Mucosa of stomach (tissue), 1 donor: ENCODE measurements around the gene SLC26A11.
"Not testable (repeated sequence)": the region's sequence is repeated elsewhere in the genome, so short reads cannot be mapped to it uniquely, and the experiment has no call there.

Source experiments
- H3K27me3 ChIP-seq: one replicate; pipeline ENCODE4 v1.7.0; 2013; ENCODE audit warnings: mild to moderate bottlenecking, low read length; ENCODE audit not compliant: control insufficient read depth, insufficient read depth
- H3K36me3 ChIP-seq: one replicate; pipeline ENCODE4 v1.7.0; 2013; ENCODE audit warnings: low read length; ENCODE audit not compliant: control insufficient read depth, insufficient read depth
- H3K4me1 ChIP-seq: one replicate; pipeline ENCODE4 v1.7.0; 2013; ENCODE audit warnings: mild to moderate bottlenecking, low read length; ENCODE audit not compliant: control insufficient read depth, insufficient read depth
- H3K4me3 ChIP-seq: one replicate; pipeline ENCODE4 v1.7.0; 2013; ENCODE audit warnings: low read length
- H3K9ac ChIP-seq: one replicate; pipeline ENCODE4 v1.7.0; 2013; ENCODE audit warnings: mild to moderate bottlenecking, low read length, moderate library complexity
- H3K9me3 ChIP-seq: one replicate; pipeline ENCODE4 v1.7.0; 2013; ENCODE audit warnings: mild to moderate bottlenecking, low read length, moderate library complexity; ENCODE audit not compliant: control insufficient read depth
- donor health status: Pancreatic carcinoma.

The SLC26A11 gene

DNA sequence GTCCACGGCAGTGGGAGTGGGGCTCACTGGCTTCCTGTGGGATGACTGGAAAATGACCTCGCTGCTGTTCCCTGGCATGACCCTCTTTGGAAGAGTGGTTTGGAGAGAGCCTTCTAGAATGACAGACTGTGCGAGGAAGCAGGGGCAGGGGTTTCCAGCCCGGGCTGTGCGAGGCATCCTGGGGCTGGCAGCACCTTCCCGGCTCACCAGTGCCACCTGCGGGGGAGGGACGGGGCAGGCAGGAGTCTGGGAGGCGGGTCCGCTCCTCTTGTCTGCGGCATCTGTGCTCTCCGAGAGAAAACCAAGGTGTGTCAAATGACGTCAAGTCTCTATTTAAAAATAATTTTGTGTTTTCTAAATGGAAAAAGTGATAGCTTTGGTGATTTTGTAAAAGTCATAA is 32.6 kb downstream of the SLC26A11 start:
- no peak overlapping the region for H3K9ac ChIP-seq
- peaks cover 11% of the 10 kb centered on the region for H3K4me1 ChIP-seq
- no peaks in the 10 kb centered on the region for H3K9me3 ChIP-seq
- H3K4me3 ChIP-seq: no peak overlapping the region
- H3K36me3 ChIP-seq: no peaks in the 10 kb centered on the region
- no peaks in the 10 kb centered on the region for H3K27me3 ChIP-seq

DNA sequence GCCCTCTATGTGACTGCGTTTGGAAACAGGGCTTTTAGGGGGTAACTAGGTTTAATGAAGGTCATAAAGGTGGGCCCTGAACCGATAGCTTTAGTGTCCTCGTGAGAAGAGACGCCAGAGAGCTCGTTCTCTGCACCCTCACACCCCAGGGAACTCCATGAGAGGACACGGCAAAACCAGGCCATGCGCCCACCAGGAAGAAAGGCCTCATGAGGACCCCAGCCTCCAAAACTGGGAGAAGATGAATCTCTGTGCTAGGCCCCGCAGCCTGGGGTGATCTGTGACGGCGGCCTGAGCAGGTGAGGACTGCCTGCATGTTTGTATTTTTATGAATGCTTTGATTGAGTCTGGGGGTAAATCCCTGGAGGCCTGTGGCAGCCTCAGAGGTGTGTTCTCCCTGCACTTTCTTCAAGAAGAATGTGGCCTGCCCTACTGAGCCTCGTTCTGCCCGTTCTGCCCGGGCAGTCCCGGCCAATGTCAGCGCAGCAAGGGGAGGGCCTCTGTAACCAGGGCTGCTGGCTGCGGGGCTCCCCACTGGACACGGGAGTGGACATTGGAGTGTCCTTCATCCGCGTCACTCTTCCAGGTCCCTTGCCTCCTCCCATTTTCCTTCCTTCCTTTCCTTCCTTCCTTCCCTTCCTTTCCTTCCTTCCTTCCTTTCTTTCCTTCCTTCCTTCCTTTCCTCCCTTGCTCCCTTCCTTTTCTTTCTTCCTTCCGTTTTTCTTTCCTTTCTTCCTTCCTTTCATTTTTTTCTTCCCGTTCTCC is 33.6 kb downstream of the SLC26A11 start:
- Histone ChIP-seq H3K4me3 (no peak overlapping the region), H3K36me3 (no peaks in the 10 kb centered on the region), H3K27me3 (no peaks in the 10 kb centered on the region), H3K9ac (no peak overlapping the region), H3K9me3 (no peaks in the 10 kb centered on the region), H3K4me1 (peaks cover 11% of the 10 kb centered on the region)

DNA sequence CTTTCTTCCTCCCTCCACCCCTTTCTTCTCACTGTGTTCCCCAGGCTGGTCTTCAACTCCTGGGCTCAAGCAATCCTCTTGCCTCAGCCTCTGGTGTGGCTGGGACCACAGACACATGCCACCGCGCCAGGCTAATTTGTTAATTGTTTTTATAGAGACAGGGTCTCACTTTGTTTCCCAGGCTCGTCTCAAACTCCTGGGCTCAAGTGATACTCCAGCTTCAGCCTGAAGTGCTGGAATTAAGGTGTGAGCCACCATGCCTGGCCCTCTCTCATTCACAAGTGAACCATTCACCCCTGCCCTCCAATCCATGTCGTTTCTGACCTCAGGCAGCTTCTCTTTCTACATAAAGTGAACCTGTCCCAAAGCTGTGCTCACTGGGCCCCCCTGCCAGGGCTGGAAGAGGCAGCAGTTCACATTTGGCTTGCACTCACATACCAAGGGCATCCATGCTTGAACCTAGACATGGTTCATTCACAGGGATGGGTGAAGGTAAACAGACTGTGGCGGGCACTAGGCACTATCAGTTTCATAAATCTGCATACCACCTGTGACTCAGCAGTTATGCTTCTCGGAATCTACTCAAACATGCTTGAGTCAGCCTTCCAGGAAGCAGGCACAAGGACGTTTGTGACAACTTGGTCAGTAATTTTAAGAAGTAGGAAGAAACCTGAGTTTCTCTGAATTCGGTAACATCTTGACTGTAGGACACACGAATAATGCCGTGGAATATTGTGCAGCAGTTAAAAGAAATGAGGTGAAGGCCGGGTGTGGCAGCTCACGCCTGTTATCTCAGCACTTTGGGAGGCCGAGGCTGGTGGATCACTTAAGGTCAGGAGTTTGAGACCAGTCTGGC is 34.4 kb downstream of the SLC26A11 start:
- Histone ChIP-seq H3K27me3 (no peaks in the 10 kb centered on the region), H3K4me1 (peaks cover 14% of the 10 kb centered on the region), H3K9ac (no peak overlapping the region), H3K4me3 (no peak overlapping the region), H3K36me3 (no peaks in the 10 kb centered on the region), H3K9me3 (no peaks in the 10 kb centered on the region)

DNA sequence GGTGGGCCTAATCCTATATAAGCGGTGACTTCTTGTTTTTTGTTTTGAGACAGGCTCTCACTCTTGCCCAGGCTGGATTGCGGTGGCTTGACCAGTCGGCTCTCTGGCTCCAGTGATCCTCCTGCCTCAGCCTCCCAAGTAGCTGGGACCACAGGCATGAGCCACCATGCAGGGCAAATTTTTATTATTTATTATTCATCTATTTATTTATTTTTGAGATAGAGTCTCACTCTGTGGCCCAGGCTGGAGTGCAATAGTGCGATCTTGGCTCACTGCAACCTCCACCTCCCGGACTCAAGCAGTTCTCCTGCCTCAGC is 35.8 kb downstream of the SLC26A11 start:
- H3K27me3 ChIP-seq: no peaks in the 10 kb centered on the region
- H3K4me3 ChIP-seq: no peak overlapping the region
- H3K9me3 ChIP-seq: no peaks in the 10 kb centered on the region
- peaks cover 17% of the 10 kb centered on the region for H3K4me1 ChIP-seq
- no peak overlapping the region for H3K9ac ChIP-seq
- H3K36me3 ChIP-seq: no peaks in the 10 kb centered on the region

DNA sequence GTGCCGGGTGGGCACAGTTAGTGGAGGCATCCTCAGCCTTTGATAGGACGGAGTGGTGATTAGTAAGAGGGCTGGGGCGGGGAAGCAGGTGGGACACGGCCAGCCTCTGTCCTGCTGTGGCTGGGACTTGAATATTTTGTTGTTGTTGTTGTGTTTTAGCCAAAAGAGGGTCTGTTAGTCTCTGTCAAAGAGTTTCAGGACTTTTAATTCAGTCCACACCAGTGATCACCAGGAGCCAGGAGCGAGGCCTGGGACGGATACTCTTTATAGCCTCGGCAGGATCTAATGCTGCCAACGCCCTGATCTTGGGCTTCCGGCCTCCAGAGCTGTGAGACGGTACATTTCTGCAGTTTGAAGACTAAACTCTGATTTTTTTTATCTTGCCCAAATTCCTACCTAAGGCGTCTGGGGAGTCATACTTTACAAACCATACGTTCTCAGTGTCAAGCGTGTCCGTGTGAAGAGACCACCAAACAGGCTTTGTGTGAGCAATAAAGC is 37.5 kb downstream of the SLC26A11 start:
- H3K9me3 ChIP-seq: no peaks in the 10 kb centered on the region
- H3K4me3 ChIP-seq: no peak overlapping the region
- no peaks in the 10 kb centered on the region for H3K27me3 ChIP-seq
- peaks cover 30% of the 10 kb centered on the region for H3K4me1 ChIP-seq
- no peak overlapping the region for H3K9ac ChIP-seq
- no peaks in the 10 kb centered on the region for H3K36me3 ChIP-seq

DNA sequence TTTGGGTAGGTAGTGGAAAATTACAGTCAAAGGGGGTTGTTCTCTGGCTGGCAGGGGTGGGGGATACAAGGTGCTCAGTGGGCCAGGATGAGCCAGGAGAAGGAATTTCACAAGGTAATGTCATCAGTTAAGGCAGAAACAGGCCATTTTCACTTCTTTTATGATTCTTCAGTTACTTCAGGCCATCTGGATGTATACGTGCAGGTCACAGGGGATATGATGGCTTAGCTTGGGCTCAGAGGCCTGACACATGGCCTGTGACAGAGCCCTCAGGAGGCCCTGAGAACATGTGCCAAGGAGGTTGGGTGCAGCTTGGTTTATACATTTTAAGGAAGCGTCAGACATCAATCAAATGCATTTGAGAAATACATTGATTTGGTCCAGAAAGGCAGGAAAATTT is 38.1 kb downstream of the SLC26A11 start:
- not testable (repeated sequence) for H3K27me3 ChIP-seq, H3K36me3 ChIP-seq, H3K9me3 ChIP-seq, H3K9ac ChIP-seq, H3K4me3 ChIP-seq
- peaks cover 35% of the 10 kb centered on the region for H3K4me1 ChIP-seq

DNA sequence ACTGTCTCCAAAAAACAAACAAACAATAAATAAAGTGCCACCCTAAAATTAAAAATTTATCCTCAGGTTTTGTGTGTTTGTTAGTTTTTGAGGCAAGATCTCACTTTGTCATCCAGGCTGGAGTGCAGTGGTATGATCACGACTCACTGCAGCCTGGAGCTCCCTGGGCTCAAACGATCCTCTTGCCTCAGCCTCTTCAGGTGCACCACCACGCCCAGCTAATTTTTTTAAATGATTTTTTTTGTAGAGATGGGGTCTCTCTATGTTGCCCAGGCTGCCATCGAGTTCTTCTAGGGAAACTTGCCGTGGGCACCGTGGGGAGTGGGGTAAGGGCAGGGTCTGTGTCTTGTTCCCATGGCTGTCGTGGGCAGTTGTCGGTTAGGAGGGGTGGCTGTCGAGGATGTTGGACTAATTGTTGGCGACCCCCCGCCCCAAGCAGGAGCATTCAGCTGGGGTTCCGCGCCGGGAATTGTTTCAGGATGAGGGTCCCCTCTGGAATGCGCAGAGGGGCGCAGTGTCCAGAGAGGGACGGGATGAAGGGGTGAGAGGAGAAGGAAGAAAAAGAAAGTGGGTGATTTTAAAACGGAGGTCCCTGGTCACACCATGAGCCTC is 39.3 kb downstream of the SLC26A11 start:
- Histone ChIP-seq H3K27me3 (no peaks in the 10 kb centered on the region), H3K4me1 (peaks cover 41% of the 10 kb centered on the region), H3K36me3 (no peaks in the 10 kb centered on the region), H3K9ac (peak overlapping the region; percentile 63), H3K4me3 (no peak overlapping the region), H3K9me3 (no peaks in the 10 kb centered on the region)

DNA sequence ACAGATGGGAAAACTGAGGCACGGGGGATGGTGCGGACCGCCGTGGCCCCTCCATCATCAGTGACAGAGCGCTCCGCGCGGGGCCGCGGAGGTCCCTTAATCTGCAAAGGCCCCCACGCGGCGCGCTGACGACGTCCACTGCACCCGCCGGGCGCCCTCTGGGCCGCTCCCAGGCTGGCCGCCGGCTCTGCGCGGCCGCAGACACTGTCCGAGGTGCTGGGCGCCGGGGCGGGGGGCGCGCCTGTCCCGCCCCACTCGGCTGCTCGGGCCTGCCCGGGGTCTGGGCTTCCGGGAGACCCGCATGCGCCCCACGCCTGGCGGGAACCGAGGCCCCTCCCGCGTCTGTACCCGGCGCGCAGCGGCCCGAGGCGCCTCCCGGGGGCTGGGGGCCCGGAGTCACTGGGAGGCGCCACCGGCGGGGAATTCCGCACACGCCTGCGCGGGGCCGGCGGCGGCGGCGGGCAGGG is 39.9 kb downstream of the SLC26A11 start:
- Histone ChIP-seq H3K9me3 (no peaks in the 10 kb centered on the region), H3K9ac (peak overlapping the region; percentile 63), H3K36me3 (no peaks in the 10 kb centered on the region), H3K27me3 (no peaks in the 10 kb centered on the region), H3K4me3 (no peak overlapping the region), H3K4me1 (peaks cover 41% of the 10 kb centered on the region)

DNA sequence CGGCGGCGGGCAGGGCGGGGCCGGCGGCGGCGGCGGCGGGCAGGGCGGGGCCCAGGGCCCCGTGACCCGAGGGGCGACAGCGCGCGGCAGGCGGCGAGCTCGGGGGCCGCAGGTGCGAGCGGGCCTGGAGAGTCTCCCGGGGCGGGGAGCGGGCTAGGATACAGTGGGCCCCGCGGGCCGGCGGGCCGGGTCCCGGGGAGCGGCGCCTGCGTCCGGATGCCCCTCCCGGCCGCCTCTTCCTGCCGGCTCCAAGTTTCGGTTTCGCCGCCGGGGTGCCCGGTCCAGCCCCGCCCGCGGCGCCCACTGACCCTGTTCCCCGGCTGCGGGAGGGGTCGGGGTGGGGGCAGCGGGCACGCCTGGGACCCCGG is 40.5 kb downstream of the SLC26A11 start, which contains the start of gene RNF213:
Gene RNF213, plus strand, starts transcription at position 62 of the 368 bp plus-strand sequence. CDS start 2,830 bp downstream, outside the sequence.
- Histone ChIP-seq H3K9ac (peak within 1 kb of the TSS; percentile 91), H3K4me1 (peaks cover 41% of the 10 kb centered on the region), H3K36me3 (no peaks in the 10 kb centered on the region), H3K27me3 (no peaks in the 10 kb centered on the region), H3K4me3 (peak within 1 kb of the TSS; percentile 74), H3K9me3 (no peaks in the 10 kb centered on the region)

DNA sequence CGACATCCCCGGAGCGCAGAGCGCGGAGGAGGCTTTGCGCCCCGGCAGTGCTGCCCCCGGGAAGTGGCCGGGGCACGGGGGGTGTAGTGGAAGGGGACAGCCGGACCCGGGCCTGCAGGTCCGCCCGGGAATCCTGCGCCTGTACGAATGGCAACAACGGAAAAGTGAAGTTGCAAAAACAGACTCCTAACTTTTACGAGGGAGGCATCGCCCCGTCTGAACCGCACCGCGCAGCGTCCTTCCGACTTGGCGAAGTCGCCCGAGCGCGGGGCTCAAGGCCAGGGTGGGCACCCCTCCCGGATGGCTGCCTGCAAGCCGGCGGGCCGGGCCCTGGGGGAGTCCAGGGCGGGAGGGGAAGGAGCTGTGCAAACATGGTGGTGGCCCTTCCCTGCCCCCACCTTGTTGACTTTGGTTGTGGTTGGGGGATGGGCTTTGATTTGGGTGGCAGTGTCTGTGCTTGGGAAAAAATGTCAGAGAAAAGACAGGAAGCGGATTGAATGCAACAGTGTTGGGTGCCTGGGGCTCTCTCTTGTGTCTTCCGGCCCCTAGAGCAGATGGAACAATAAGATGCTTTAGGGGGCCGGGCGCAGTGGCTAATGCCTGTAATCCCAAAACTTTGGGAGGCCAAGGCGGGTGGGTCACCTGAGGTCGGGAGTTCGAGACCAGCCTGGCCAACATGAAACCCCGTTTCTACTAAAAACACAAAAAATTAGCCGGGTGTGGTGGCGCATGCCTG is 41.1 kb downstream of the SLC26A11 start:
- peak overlapping the region; percentile 91 for H3K9ac ChIP-seq
- H3K4me3 ChIP-seq: peak overlapping the region; percentile 74
- no peaks in the 10 kb centered on the region for H3K9me3 ChIP-seq
- H3K4me1 ChIP-seq: peaks cover 41% of the 10 kb centered on the region
- no peaks in the 10 kb centered on the region for H3K27me3 ChIP-seq
- no peaks in the 10 kb centered on the region for H3K36me3 ChIP-seq

DNA sequence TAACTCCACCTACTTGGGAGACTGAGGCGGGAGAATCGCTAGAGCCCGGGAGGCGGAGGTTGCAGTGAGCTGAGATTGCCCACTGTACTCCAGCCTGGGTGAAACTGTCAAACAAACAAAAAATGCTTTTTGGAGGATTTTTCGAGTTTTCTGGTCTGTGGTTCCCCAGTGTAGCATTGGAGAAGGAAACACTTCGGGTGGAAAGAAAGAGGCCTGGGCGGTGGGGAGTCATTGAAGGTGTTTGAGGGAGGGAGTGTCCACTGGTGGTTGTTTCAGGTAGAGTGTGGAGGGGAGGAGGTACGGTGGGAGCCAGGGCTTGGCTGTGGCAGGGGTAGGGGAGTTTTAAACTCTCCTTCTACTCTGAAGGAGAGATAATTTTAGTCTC is 41.7 kb downstream of the SLC26A11 start:
- H3K36me3 ChIP-seq: no peaks in the 10 kb centered on the region
- peaks cover 41% of the 10 kb centered on the region for H3K4me1 ChIP-seq
- H3K27me3 ChIP-seq: no peaks in the 10 kb centered on the region
- H3K4me3 ChIP-seq: peak overlapping the region; percentile 74
- peak overlapping the region; percentile 91 for H3K9ac ChIP-seq
- no peaks in the 10 kb centered on the region for H3K9me3 ChIP-seq
